Measurements from ENCODE around the gene HES7.

Gene HES7

GRCh38 chr17:8155231-8155995, 31.5 kb upstream of the HES7 start:
- no peak for TF ChIP-seq ESRRG (CRISPR knock-in tag; IDR thresholded peaks at IDR 0.05)
- no peak for TF ChIP-seq OSR1 (CRISPR knock-in tag; IDR thresholded peaks at IDR 0.05)
- no peak for TF ChIP-seq PPARA (CRISPR knock-in tag; IDR thresholded peaks at IDR 0.05; ENCODE audit: borderline replicate concordance)
- no peak for TF ChIP-seq CSRNP3 (CRISPR knock-in tag; IDR thresholded peaks at IDR 0.05)
- TF ChIP-seq ZC3H10 (CRISPR knock-in tag; IDR thresholded peaks at IDR 0.05), result no peak
- no peak for TF ChIP-seq SNAI2 (CRISPR knock-in tag; IDR thresholded peaks at IDR 0.05)
- no peak for TF ChIP-seq TSHZ2 (CRISPR knock-in tag; IDR thresholded peaks at IDR 0.05)
- no peak for ATAC-seq

- ATAC-seq, result no peak
- TF ChIP-seq GLIS3 (CRISPR knock-in tag; IDR thresholded peaks at IDR 0.05) (no peak), TCF4 (CRISPR knock-in tag; IDR thresholded peaks at IDR 0.05; ENCODE audit: borderline replicate concordance) (no peak), ZNF8 (CRISPR knock-in tag; IDR thresholded peaks at IDR 0.05) (no peak), ARNTL (CRISPR knock-in tag; IDR thresholded peaks at IDR 0.05; ENCODE audit: borderline replicate concordance, low read depth) (no peak), CSRNP3 (CRISPR knock-in tag; IDR thresholded peaks at IDR 0.05) (no peak), ZFP3 (CRISPR knock-in tag; IDR thresholded peaks at IDR 0.05) (no peak), CSDC2 (CRISPR knock-in tag; IDR thresholded peaks at IDR 0.05) (no peak), ISL1 (CRISPR knock-in tag; IDR thresholded peaks at IDR 0.05) (no peak), TSHZ2 (CRISPR knock-in tag; IDR thresholded peaks at IDR 0.05) (no peak), PPARA (CRISPR knock-in tag; IDR thresholded peaks at IDR 0.05; ENCODE audit: borderline replicate concordance) (no peak), SNAI2 (CRISPR knock-in tag; IDR thresholded peaks at IDR 0.05) (no peak), ZC3H10 (CRISPR knock-in tag; IDR thresholded peaks at IDR 0.05) (no peak), RARB (CRISPR knock-in tag; IDR thresholded peaks at IDR 0.05) (no peak)
These were observed 30.8 kb upstream of the HES7 start for GRCh38 chr17:8154608-8155155.

- TF ChIP-seq CSRNP3 (CRISPR knock-in tag; IDR thresholded peaks at IDR 0.05), result 0 out of 2 replicates have a peak, but pooled peaks have one; percentile 11
- TF ChIP-seq OSR1 (CRISPR knock-in tag; IDR thresholded peaks at IDR 0.05), result no peak
- TF ChIP-seq TOX (CRISPR knock-in tag; IDR thresholded peaks at IDR 0.05; ENCODE audit: borderline replicate concordance), result 0 out of 2 replicates have a peak, but pooled peaks have one; percentile 40
- no peak for TF ChIP-seq ZNF70 (CRISPR knock-in tag; IDR thresholded peaks at IDR 0.05)
- no peak for TF ChIP-seq RARB (CRISPR knock-in tag; IDR thresholded peaks at IDR 0.05)
- TF ChIP-seq ZFP30 (CRISPR knock-in tag; IDR thresholded peaks at IDR 0.05), result no peak
- no peak for TF ChIP-seq BACH2 (CRISPR knock-in tag; IDR thresholded peaks at IDR 0.05; ENCODE audit: borderline replicate concordance)
- no peak for TF ChIP-seq ZFP3 (CRISPR knock-in tag; IDR thresholded peaks at IDR 0.05)
- no peak for TF ChIP-seq ISL1 (CRISPR knock-in tag; IDR thresholded peaks at IDR 0.05)
- no peak for TF ChIP-seq ZNF8 (CRISPR knock-in tag; IDR thresholded peaks at IDR 0.05)
- TF ChIP-seq SNAI2 (CRISPR knock-in tag; IDR thresholded peaks at IDR 0.05), result no peak
- TF ChIP-seq CSDC2 (CRISPR knock-in tag; IDR thresholded peaks at IDR 0.05), result no peak
- peak; percentile 22 for ATAC-seq
These were observed 30.2 kb upstream of the HES7 start for GRCh38 chr17:8153957-8154607.
